Neural cell (in vitro differentiated cells): ENCODE measurements around the gene CEL.

Source experiments
- EP300 ChIP-seq: fragments of 450-650 bp; conservative IDR thresholded peaks from 2 replicates; pipeline ENCODE4 v1.6.1; 2014; ENCODE audit warnings: antibody characterized with exemption, mild to moderate bottlenecking, moderate library complexity; ENCODE audit not compliant: poor library complexity, severe bottlenecking
- MXI1 ChIP-seq: fragments of 450-650 bp; conservative IDR thresholded peaks from 2 replicates; pipeline ENCODE4 v1.6.1; 2014; ENCODE audit warnings: antibody characterized with exemption, mild to moderate bottlenecking; ENCODE audit not compliant: poor library complexity, severe bottlenecking
- POLR2AphosphoS5 ChIP-seq: IDR thresholded peaks from 2 replicates; pipeline ENCODE4 v1.6.1; 2012
- RAD21 ChIP-seq: fragments of 450-650 bp; conservative IDR thresholded peaks from 2 replicates; pipeline ENCODE4 v1.6.1; 2014; ENCODE audit warnings: antibody characterized with exemption, mild to moderate bottlenecking, moderate library complexity
- TF ChIP-seq, protein P1 (sequence below): fragments of 450-650 bp; IDR thresholded peaks from 2 replicates; pipeline ENCODE4 v1.5.1; 2014; ENCODE audit warnings: antibody characterized with exemption, mild to moderate bottlenecking, moderate library complexity; ENCODE audit not compliant: poor library complexity, severe bottlenecking

DNA sequence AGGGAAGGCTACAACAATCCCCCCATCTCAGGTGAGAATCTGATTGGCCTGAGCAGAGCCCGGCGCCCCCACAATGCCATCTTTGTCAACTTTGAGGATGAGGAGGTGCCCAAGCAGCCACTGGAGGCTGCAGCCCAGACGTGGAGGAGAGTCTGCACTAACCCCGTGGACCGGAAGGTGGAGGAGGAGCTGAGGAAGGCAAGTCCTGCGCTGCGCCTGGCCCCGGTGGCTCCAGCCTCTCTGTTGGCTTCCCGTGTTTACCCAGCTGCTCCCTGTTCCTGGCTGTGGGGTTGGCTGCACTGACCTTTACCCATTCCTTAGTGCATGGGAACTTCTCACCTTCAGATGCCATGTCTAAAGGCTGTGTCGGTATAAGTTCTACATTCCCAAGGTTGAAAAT lies 11.0 kb upstream of the CEL start:
- TF ChIP-seq, protein P1, sequence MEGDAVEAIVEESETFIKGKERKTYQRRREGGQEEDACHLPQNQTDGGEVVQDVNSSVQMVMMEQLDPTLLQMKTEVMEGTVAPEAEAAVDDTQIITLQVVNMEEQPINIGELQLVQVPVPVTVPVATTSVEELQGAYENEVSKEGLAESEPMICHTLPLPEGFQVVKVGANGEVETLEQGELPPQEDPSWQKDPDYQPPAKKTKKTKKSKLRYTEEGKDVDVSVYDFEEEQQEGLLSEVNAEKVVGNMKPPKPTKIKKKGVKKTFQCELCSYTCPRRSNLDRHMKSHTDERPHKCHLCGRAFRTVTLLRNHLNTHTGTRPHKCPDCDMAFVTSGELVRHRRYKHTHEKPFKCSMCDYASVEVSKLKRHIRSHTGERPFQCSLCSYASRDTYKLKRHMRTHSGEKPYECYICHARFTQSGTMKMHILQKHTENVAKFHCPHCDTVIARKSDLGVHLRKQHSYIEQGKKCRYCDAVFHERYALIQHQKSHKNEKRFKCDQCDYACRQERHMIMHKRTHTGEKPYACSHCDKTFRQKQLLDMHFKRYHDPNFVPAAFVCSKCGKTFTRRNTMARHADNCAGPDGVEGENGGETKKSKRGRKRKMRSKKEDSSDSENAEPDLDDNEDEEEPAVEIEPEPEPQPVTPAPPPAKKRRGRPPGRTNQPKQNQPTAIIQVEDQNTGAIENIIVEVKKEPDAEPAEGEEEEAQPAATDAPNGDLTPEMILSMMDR: no peak
- TF ChIP-seq POLR2AphosphoS5: no peak
- TF ChIP-seq MXI1: no peak
- no peak for TF ChIP-seq RAD21
- no peak for TF ChIP-seq EP300
